GM20000 (cell line): ENCODE data around the gene CAMKK1.
A peak's percentile ranks its signal among the peaks of the same experiment; 100 is the strongest.
"Not testable (repeated sequence)": the region's sequence is repeated elsewhere in the genome, so short reads cannot be mapped to it uniquely, and the experiment has no call there.

Experiments
- DNase-seq: peaks from one replicate; pipeline ENCODE4 v3.0.0; 2012; ENCODE audit warnings: low spot score
- CTCF ChIP-seq: IDR thresholded peaks from 2 replicates; pipeline ENCODE4 v1.5.1; 2012; ENCODE audit warnings: mild to moderate bottlenecking, control low read depth; ENCODE audit errors: extremely low read depth, missing control alignments

CAMKK1 gene

DNA sequence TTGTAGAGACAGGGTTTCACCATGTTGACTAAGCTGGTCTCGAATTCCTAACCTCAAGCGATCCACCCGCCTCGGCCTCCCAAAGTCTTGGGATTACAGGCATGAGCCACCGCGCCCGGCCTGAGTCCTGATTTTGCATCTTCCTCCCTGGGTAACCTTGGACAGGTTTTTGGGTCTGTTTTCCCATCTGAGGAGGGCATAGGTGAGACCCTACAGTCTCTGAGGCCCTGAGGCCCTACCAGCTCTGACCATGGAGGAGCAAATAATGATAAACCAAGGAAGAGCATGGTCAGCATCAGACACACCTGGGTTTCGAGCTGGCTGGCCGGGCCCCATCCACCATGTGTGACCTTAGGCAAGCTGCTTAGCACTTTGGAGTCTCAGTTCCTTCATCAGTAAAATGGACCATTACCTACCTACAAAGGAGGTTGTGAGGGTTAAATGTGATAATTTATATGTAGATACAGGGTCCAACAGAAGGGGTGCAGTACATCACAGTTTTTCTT, 45.6 kb downstream of the CAMKK1 start:
- no peak for TF ChIP-seq CTCF
- DNase-seq: no peak

DNA sequence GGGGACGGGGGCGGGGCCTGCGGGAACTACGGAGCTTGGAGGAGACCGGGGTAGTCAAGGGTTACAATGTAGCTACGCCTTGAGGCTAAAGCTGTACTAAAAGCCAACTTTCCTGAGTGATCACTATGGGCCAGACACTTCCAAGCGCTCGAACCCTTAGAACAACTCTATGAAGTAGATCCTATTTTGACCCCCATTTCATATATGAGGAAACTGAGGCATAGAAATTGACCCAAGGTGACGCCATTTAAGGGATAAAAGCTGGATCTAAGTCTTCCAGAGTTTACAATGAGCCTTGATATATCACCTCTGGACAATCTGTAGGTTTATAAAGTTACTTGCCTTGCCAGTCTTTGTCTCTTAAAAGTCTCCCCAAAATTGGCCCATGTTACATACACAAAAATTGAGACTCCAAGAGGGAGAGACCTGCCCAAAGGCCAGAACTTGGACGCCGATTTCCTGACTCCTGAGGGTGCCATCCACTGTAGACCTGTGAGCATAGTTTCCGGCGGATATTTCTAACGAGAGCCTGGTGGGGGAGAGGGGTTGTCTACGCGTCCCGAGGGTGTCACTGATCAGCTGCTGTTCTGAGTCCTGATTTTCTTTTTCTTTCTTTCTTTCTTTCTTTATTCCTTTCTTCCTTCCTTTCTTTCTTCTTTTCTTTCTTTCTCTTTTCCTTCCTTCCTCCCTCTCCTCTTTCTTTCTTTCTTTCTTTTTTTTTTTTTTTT, 46.3 kb downstream of the CAMKK1 start:
- no peak for TF ChIP-seq CTCF
- DNase-seq: no peak

DNA sequence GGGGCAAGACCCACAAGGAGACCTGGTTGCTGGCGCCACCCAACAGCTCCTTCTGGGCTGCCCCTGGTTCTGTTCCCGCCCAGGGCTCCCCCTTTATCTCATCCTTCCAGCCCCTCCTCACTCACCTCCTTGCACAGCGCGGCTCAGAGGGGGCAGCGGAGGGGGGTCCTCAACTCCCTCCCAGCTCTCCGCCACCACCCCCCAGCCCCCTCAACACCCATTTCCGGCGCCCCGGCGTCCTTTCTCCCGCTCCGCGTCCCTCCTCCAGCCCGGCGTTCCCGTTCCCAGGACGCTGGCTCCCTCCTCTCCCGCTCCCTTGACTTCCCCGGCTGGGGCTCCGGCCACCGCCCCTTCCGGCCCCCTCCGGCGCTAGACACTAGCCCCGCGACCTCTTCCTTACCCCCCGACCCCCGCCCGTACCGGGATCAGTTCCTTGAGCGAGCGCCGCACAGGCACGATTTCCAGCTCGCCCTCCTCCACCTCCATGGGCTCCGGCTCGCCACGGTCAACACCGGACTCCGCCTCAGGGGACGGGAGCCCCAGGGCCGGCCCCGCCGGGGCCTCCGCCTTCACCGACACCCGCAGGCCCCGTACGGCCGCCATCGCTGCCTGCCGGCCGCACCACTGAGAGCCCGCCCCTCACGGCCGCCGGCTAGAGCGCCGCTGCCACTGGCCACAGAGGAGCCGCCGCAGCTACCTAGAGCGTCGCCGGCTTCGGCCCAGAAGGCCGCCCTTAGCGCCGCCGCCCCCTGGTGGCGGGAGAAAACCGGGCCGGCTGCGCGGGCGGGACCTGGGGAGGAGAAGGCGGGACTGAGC, 47.0 kb downstream of the CAMKK1 start, which contains the start of gene NCBP3:
NCBP3 (minus strand) TSS at position 626 of the 816 bp plus-strand sequence; CDS start at position 603, 23 bp downstream.
- DNase-seq: peak; percentile 99
- TF ChIP-seq CTCF: peak; percentile 96

DNA sequence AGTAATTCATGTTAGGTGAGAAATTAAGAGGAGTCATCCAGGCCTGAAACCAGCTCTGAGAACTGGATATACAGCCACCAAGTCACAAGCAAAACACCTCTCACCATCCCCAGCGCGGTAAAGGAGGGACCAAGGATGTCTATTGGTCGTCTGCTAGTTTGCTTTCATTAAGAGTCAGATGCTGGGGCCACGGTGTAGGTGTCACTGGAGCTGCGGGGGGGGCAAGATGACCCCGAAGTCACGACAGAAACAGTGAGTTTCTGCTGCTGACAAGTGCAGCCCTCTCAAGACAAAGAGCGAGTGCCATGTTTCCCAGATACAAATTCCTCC, 47.6 kb downstream of the CAMKK1 start:
- DNase-seq: peak; percentile 66
- no peak for TF ChIP-seq CTCF

GRCh38 chr17:3844556-3844955, 48.3 kb downstream of the CAMKK1 start:
- not testable (repeated sequence) for DNase-seq

GRCh38 chr17:3843935-3844516, 48.8 kb downstream of the CAMKK1 start:
- DNase-seq: peak; percentile 67
- peak; percentile 73 for TF ChIP-seq CTCF

DNA sequence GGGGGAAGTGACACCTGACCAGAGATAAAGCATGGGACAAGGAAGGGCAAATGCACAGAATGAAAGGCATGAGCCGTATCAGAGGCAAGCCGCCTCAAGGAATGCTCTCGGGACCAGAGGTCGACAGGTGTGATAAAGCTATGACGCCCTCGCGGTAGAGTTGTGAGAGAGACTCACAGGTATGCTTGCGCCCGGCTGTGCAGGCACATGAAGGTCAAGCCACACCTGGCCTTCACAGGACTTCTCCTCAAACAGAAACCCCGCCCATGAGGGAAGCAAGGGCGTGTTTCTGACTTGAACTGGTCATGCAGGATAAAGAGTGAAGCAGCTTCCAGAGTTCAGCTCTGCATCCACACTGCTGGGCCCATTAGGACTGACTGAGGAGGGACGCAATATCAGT, 54.6 kb downstream of the CAMKK1 start:
- DNase-seq: no peak
- no peak for TF ChIP-seq CTCF
